ENCODE data around the gene OR2D2. TPM values are rescaled to one million over a fixed set of nuclear protein-coding genes. Genes with fewer than 3 reads are reported as not detected.

The OR2D2 gene
- total and polyA plus RNA-seq, 2 of the 13 experiments (the other 11 are each of a cell fraction or from before 2014, with no cell fraction given): not detected

DNA sequence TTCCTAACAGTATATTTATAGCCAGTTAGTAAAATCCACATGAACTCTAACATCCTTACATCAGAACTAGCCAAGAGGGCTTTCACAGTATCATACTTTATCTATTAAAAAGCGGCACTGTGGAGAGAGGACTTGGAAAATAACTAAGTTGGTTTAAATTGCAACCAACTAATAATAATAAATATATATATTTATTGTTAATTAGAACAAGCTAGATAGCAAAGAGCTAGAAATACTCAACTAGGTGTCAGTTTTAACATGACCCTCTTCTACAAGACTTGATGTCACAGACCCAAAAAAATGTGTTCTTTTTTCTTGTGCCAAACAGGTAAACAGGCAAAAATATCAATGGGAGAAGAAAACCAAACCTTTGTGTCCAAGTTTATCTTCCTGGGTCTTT lies 28.4 kb upstream of the OR2D2 start, which contains the start of gene OR2D3 (continued):
- TF ChIP-seq, protein P1, sequence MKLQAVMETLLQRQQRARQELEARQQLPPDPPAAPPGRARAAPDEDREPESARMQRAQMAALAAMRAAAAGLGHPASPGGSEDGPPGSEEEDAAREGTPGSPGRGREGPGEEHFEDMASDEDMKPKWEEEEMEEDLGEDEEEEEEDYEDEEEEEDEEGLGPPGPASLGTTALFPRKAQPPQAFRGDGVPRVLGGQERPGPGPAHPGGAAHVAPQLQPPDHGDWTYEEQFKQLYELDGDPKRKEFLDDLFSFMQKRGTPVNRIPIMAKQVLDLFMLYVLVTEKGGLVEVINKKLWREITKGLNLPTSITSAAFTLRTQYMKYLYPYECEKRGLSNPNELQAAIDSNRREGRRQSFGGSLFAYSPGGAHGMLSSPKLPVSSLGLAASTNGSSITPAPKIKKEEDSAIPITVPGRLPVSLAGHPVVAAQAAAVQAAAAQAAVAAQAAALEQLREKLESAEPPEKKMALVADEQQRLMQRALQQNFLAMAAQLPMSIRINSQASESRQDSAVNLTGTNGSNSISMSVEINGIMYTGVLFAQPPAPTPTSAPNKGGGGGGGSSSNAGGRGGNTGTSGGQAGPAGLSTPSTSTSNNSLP (IDR thresholded peaks at IDR 0.05; ENCODE audit: low read depth, low read length): no peak
- no peak for TF ChIP-seq ZSCAN21 (CRISPR knock-in tag; IDR thresholded peaks at IDR 0.05; ENCODE audit: borderline replicate concordance)
- TF ChIP-seq ZNF552 (CRISPR knock-in tag; IDR thresholded peaks at IDR 0.05; ENCODE audit: borderline replicate concordance): no peak
- no peak for TF ChIP-seq ZNF296 (CRISPR knock-in tag; conservative IDR thresholded peaks at IDR 0.05)
- no peak for TF ChIP-seq AGO1 (IDR thresholded peaks at IDR 0.05; ENCODE audit: low read depth, low read length, poor library complexity, severe bottlenecking)
- no peak for TF ChIP-seq ZSCAN25 (CRISPR knock-in tag; IDR thresholded peaks at IDR 0.05)

DNA sequence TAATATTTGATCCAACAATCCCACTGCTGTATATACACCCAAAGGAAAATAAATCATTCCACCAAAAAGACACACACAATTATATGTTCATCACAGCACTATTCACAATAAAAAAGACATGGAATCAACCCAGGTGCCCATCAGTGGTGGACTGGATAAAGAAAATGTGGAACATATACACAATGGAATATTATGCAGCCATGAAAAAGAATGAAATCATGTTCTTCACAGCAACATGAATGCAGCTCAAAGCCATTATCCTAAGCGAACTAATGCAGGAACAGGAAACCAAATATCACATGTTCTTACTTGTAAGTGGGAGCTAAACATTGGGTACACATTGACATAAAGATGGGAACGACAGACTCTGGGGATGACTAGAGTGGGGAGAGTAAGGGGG lies 27.4 kb upstream of the OR2D2 start:
- 2% methylated on average over 2 of the region's 2 CpGs for WGBS (ENCODE audit: low lambda C conversion rate)
- no peaks in the 10 kb centered on the region for H3K36me3 ChIP-seq (replicated peaks in 1 of 2; ENCODE audit: control insufficient read depth in 1 of 2, insufficient read depth in 2 of 2, low read length in 2 of 2)
- no peaks in the 10 kb centered on the region for H3K4me1 ChIP-seq (ENCODE audit: insufficient read depth, low read length)
- DNase-seq (ENCODE audit: low spot score) (no peak), FAIRE-seq (no peak), ATAC-seq (no peak)
- BruUV-seq (replicated peaks): no TSS peak
- intact Hi-C loops (cut with micrococcal nuclease; ENCODE audit: unreplicated experiment): no loop called here
- H3K4me3 ChIP-seq (replicated peaks in 1 of 3; ENCODE audit: insufficient read depth in 1 of 3, low read depth in 2 of 3, low read length in 3 of 3): no peak overlapping the region
- ChIA-PET POLR2A (no interaction called here), CTCF (ENCODE audit: low intra/inter-chr PET ratio, low total read pairs) (no interaction called here)
- H3K27me3 ChIP-seq (ENCODE audit: control insufficient read depth in 1 of 2, insufficient read depth in 2 of 2, low read length in 2 of 2): peaks cover 2 to 6% of the 10 kb centered on the region in 2 experiments; a peak in 1 of 5 replicates
- in situ Hi-C loops (cut with HindIII; ENCODE audit: extremely low pct_ligation_motif_present, low pct_unique_long_range_greater_than_20kb): no loop called here
- H4K20me1 ChIP-seq (ENCODE audit: insufficient read depth, low read length): no peaks in the 10 kb centered on the region
- no peaks in the 10 kb centered on the region for H3K79me2 ChIP-seq (ENCODE audit: insufficient read depth, low read length)
- no peak overlapping the region for H3K4me2 ChIP-seq (ENCODE audit: low read depth, low read length)
- no peaks in the 10 kb centered on the region for H3K9me3 ChIP-seq (ENCODE audit: low read length)
- TF ChIP-seq ELF1 (CRISPR knock-in tag; IDR thresholded peaks at IDR 0.05) (no peak), ZNF652 (CRISPR knock-in tag; IDR thresholded peaks at IDR 0.05; ENCODE audit: borderline replicate concordance, low read depth) (no peak), ZNF264 (CRISPR knock-in tag; IDR thresholded peaks at IDR 0.05) (no peak), STAG1 (CRISPR knock-in tag; IDR thresholded peaks at IDR 0.05) (no peak), PPARG (CRISPR knock-in tag; conservative IDR thresholded peaks at IDR 0.05) (no peak), ZIK1 (CRISPR knock-in tag; IDR thresholded peaks at IDR 0.05; ENCODE audit: borderline replicate concordance, low read depth) (no peak)
- no peak overlapping the region for H2AFZ ChIP-seq (ENCODE audit: low read length)
- no peak overlapping the region for H3K9ac ChIP-seq (ENCODE audit: insufficient read depth, low read depth, low read length)
- no peak overlapping the region for H3K27ac ChIP-seq (ENCODE audit: extremely low read length, insufficient read depth, low read length)
